D721Med (cell line): ENCODE results near the gene PJVK.
A peak's percentile ranks its signal among the peaks of the same experiment; 100 is the strongest.
"Not testable (repeated sequence)": the region's sequence is repeated elsewhere in the genome, so short reads cannot be mapped to it uniquely, and the experiment has no call there.

Source experiments
- DNase-seq: peaks from one replicate; pipeline ENCODE4 v3.0.0; 2011; ENCODE audit warnings: low spot score; ENCODE audit not compliant: insufficient read length
- FAIRE-seq: peaks from 2 replicates; lab custom pipeline; 2011; peaks lifted over from hg19 to GRCh38; lab: Jason Lieb, UNC
- CTCF ChIP-seq: IDR thresholded peaks from 2 replicates; pipeline ENCODE4 v1.5.1; 2012; ENCODE audit warnings: mild to moderate bottlenecking, control low read depth; ENCODE audit not compliant: insufficient read depth; ENCODE audit errors: missing control alignments

PJVK gene

GRCh38 chr2:178450774-178451525, at the start of gene PJVK, which contains the start of gene PRKRA:
TSS of gene PJVK (plus strand) at chr2:178451378. CDS start at chr2:178453410, 2,032 bp downstream.
TSS of gene PRKRA (minus strand) at chr2:178451175. CDS start at chr2:178451030, 145 bp downstream.
- DNase-seq: peak; percentile 52

GRCh38 chr2:178401994-178402437, 49.2 kb upstream of the PJVK start:
- DNase-seq: no peak
- FAIRE-seq: no peak
- TF ChIP-seq CTCF: no peak

More at GRCh38 chr2:178450774-178451525, at the start of gene PJVK, which contains the start of gene PRKRA:
- TF ChIP-seq CTCF: no peak
- no peak for FAIRE-seq

GRCh38 chr2:178403671-178404306, 47.4 kb upstream of the PJVK start:
- TF ChIP-seq CTCF: no peak
- DNase-seq: no peak
- FAIRE-seq: no peak

- FAIRE-seq (no peak), DNase-seq (no peak)
- TF ChIP-seq CTCF: no peak
Measured at GRCh38 chr2:178404368-178404767, 46.8 kb upstream of the PJVK start.

- FAIRE-seq (no peak), DNase-seq (no peak)
- no peak for TF ChIP-seq CTCF
Measured at GRCh38 chr2:178409261-178409660, 41.9 kb upstream of the PJVK start.

GRCh38 chr2:178412047-178412446, 39.1 kb upstream of the PJVK start:
- FAIRE-seq (no peak), DNase-seq (no peak)
- no peak for TF ChIP-seq CTCF

- not testable (repeated sequence) for DNase-seq, FAIRE-seq
Measured at GRCh38 chr2:178412453-178412852, 38.7 kb upstream of the PJVK start.
